Adrenal gland (tissue), 5 donors: ENCODE data around the gene ZNF503.

Source experiments
- POLR2A ChIP-seq, 2 donors: fragments of 450-650 bp; IDR thresholded peaks; one replicate each; pipeline ENCODE4 v1.6.1; 2017; ENCODE audit warnings: antibody characterized with exemption in 2 of 2, mild to moderate bottlenecking in 2 of 2, moderate library complexity in 1 of 2
- TF ChIP-seq, protein P1 (sequence below), 6 experiments: fragments of 450-650 bp in 4 of 6; fragments of 200-600 bp in 2 of 6; sonication (generic) in 1 of 6; IDR thresholded peaks; 1 replicate in 5 of 6; 2 replicates in 1 of 6; pipeline versions ENCODE4 v1.5.1 to v1.8.0; 2016 to 2021; ENCODE audit warnings: antibody characterized with exemption in 6 of 6, mild to moderate bottlenecking in 2 of 6, moderate library complexity in 1 of 6
- donor health status: DM: no; HTN: no; CAD: no.

DNA sequence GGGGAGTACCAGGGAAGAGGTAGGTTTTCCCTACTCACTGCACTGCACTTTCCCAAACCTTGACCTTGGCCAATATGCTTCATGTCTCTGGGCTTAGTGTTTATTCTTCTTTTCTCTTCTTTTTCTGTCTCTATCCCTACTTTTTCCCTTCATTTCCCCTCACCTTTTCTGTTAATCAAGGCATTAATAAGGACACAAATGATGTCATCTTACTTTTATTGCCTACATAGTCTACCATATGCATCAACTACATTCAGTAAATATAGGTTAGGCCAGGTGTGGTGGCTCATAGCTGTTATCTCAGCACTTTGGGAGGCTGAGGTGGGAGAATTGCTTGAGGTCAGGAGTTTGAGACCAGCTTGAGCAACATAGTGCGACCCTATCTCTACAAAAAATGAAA is 13.0 kb upstream of the ZNF503 start:
- TF ChIP-seq, protein P1, sequence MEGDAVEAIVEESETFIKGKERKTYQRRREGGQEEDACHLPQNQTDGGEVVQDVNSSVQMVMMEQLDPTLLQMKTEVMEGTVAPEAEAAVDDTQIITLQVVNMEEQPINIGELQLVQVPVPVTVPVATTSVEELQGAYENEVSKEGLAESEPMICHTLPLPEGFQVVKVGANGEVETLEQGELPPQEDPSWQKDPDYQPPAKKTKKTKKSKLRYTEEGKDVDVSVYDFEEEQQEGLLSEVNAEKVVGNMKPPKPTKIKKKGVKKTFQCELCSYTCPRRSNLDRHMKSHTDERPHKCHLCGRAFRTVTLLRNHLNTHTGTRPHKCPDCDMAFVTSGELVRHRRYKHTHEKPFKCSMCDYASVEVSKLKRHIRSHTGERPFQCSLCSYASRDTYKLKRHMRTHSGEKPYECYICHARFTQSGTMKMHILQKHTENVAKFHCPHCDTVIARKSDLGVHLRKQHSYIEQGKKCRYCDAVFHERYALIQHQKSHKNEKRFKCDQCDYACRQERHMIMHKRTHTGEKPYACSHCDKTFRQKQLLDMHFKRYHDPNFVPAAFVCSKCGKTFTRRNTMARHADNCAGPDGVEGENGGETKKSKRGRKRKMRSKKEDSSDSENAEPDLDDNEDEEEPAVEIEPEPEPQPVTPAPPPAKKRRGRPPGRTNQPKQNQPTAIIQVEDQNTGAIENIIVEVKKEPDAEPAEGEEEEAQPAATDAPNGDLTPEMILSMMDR (IDR thresholded peaks at IDR 0.05): no peak
- TF ChIP-seq POLR2A (IDR thresholded peaks at IDR 0.05): no peak
